Ureter (tissue), 1 donor: Measurements from ENCODE around the gene GGA1. TPM values are rescaled to one million over a fixed set of nuclear protein-coding genes. Genes with fewer than 3 reads are reported as not detected.
"Not testable (repeated sequence)": the region's sequence is repeated elsewhere in the genome, so short reads cannot be mapped to it uniquely, and the experiment has no call there.

Source experiments
- DNase-seq: peaks from one replicate; pipeline ENCODE4 v3.0.0-alpha.2; 2020; ENCODE audit warnings: low spot score
- total RNA-seq: library from RNA; stranded (reverse); gene quantifications from one replicate; pipeline ENCODE4 v1.2.4, GENCODE V29; 2023
- donor health status: DM: yes; HTN: yes; CAD: no.

Gene GGA1
- total RNA-seq, 1 donor from 2014 or later = 68.9 TPM

- DNase-seq = no peak
Observed at GRCh38 chr22:37650463-37651136, 42.0 kb downstream of the GGA1 start.

GRCh38 chr22:37654563-37655251 lies 46.1 kb downstream of the GGA1 start:
- DNase-seq = no peak

- DNase-seq = no peak
Observed at GRCh38 chr22:37655252-37655563, 46.6 kb downstream of the GGA1 start.

- DNase-seq = not testable (repeated sequence)
Observed at GRCh38 chr22:37656583-37656982, 47.9 kb downstream of the GGA1 start.

- no peak for DNase-seq
Observed at GRCh38 chr22:37657590-37658132, 49.0 kb downstream of the GGA1 start.

GRCh38 chr22:37658133-37659065 lies 49.8 kb downstream of the GGA1 start, which contains the start of gene PDXP:
PDXP (plus strand) TSS chr22:37658723; CDS start chr22:37658783, 60 bp downstream.
- DNase-seq = peak; percentile 99

- DNase-seq = no peak
Observed at GRCh38 chr22:37659066-37659896, 50.6 kb downstream of the GGA1 start.

GRCh38 chr22:37659897-37660708 lies 51.5 kb downstream of the GGA1 start:
- no peak for DNase-seq

- DNase-seq = no peak
Observed at GRCh38 chr22:37660709-37661045, 52.0 kb downstream of the GGA1 start.

- DNase-seq = no peak
Observed at GRCh38 chr22:37661160-37661924, 52.7 kb downstream of the GGA1 start.

GRCh38 chr22:37662039-37662438 lies 53.4 kb downstream of the GGA1 start:
- DNase-seq = no peak

- no peak for DNase-seq
Observed at GRCh38 chr22:37663521-37664140, 55.0 kb downstream of the GGA1 start.

- DNase-seq = no peak
Observed at GRCh38 chr22:37664249-37665101, 55.8 kb downstream of the GGA1 start.

- DNase-seq = no peak
Observed at GRCh38 chr22:37665487-37665886, 56.9 kb downstream of the GGA1 start.

GRCh38 chr22:37669586-37669985 lies 61.0 kb downstream of the GGA1 start:
- no peak for DNase-seq

- DNase-seq = no peak
Observed at GRCh38 chr22:37672206-37672919, 63.7 kb downstream of the GGA1 start.

- DNase-seq = no peak
Observed at GRCh38 chr22:37672920-37673455, 64.4 kb downstream of the GGA1 start.
